Esophagus squamous epithelium (tissue), 4 donors: ENCODE measurements around the gene MYO6.

Experiments
- CTCF ChIP-seq, 6 experiments: fragments of 450-650 bp in 4 of 6; fragments of 200-600 bp in 2 of 6; sonication (generic) in 2 of 6; IDR thresholded peaks; one replicate each; pipeline ENCODE4 v1.5.1; 2016 to 2019; ENCODE audit warnings: antibody characterized with exemption in 6 of 6, mild to moderate bottlenecking in 4 of 6, moderate library complexity in 4 of 6
- POLR2A ChIP-seq, 4 donors: fragments of 450-650 bp; IDR thresholded peaks; one replicate each; pipeline ENCODE4 v1.6.1; 2017; ENCODE audit warnings: antibody characterized with exemption in 4 of 4, mild to moderate bottlenecking in 4 of 4, moderate library complexity in 3 of 4

GRCh38 chr6:75864446-75864845, 115.4 kb downstream of the MYO6 start:
- TF ChIP-seq CTCF (IDR thresholded peaks at IDR 0.05) (no peak), POLR2A (IDR thresholded peaks at IDR 0.05) (no peak)
